A673 (cell line): ENCODE data around the gene TMEM184A. TPM values are rescaled to one million over a fixed set of nuclear protein-coding genes. Genes with fewer than 3 reads are reported as not detected.

Experiments used
- BruUV-seq: library from RNA; stranded (reverse); fragments of 400-500 nt; replicated peaks from 2 replicates; lab custom pipeline; 2021; lab: Mats Ljungman, UMichigan
- CTCF ChIA-PET: fragments of 300-600 bp; sonication (Branson Sonifier 250); formaldehyde crosslinking; loops from one replicate; lab custom pipeline; 2022; ENCODE audit warnings: antibody characterized with exemption; lab: Charles Lee
- POLR2A ChIA-PET: fragments of 300-600 bp; sonication (Branson Sonifier 250); formaldehyde crosslinking; loops from one replicate; lab custom pipeline; 2022; ENCODE audit warnings: antibody characterized with exemption; ENCODE audit not compliant: low non-redundant PET; lab: Charles Lee
- DNase-seq: peaks from one replicate; pipeline ENCODE4 v3.0.0-alpha.2; 2015; ENCODE audit warnings: low spot score
- H3K27ac ChIP-seq: fragments of 200-600 bp; sonication (generic); 2 replicates; pipeline ENCODE4 v1.5.1; 2016; ENCODE audit warnings: mixed run types, low read depth, mild to moderate bottlenecking, mixed read lengths, antibody characterized with exemption, low read length; ENCODE audit not compliant: poor library complexity, severe bottlenecking
- H3K27me3 ChIP-seq: fragments of 200-600 bp; sonication (generic); replicated peaks from 2 replicates; pipeline ENCODE4 v1.6.1; 2017; ENCODE audit warnings: mixed run types, low read depth, mild to moderate bottlenecking, mixed read lengths, antibody characterized with exemption, low read length; ENCODE audit not compliant: insufficient read depth, poor library complexity
- H3K36me3 ChIP-seq: fragments of 200-600 bp; sonication (generic); 2 replicates; pipeline ENCODE4 v1.6.1; 2016; ENCODE audit warnings: mixed run types, mild to moderate bottlenecking, mixed read lengths, antibody characterized with exemption, low read length; ENCODE audit not compliant: insufficient read depth, poor library complexity, severe bottlenecking
- H3K4me1 ChIP-seq: fragments of 200-600 bp; sonication (generic); 2 replicates; pipeline ENCODE4 v1.6.1; 2017; ENCODE audit warnings: mixed run types, mild to moderate bottlenecking, mixed read lengths, antibody characterized with exemption, low read length; ENCODE audit not compliant: insufficient read depth, poor library complexity, severe bottlenecking
- H3K4me3 ChIP-seq: fragments of 200-600 bp; sonication (generic); 2 replicates; pipeline ENCODE4 v1.5.1; 2016; ENCODE audit warnings: low read depth, mixed run types, mild to moderate bottlenecking, mixed read lengths, low read length; ENCODE audit not compliant: poor library complexity, severe bottlenecking
- H3K9me3 ChIP-seq: fragments of 200-600 bp; sonication (generic); 2 replicates; pipeline ENCODE4 v1.6.1; 2016; ENCODE audit warnings: mixed run types, low read depth, mild to moderate bottlenecking, mixed read lengths, antibody characterized with exemption, low read length; ENCODE audit not compliant: poor library complexity, severe bottlenecking
- CTCF ChIP-seq: fragments of 300-800, 200-600 bp; sonication (generic); conservative IDR thresholded peaks from 2 replicates; pipeline ENCODE4 v1.5.1; 2017; ENCODE audit warnings: low read depth, mild to moderate bottlenecking, antibody characterized with exemption, low read length, moderate library complexity, mixed read lengths
- EZH2 ChIP-seq: fragments of 200-600 bp; sonication (generic); IDR thresholded peaks from 2 replicates; pipeline ENCODE4 v1.6.1; 2017; ENCODE audit warnings: borderline replicate concordance, low read depth, mild to moderate bottlenecking, mixed read lengths, antibody characterized with exemption, low read length; ENCODE audit not compliant: poor library complexity, severe bottlenecking
- intact Hi-C: fragments of 100-400 bp; cut with micrococcal nuclease; formaldehyde crosslinking; loops from one replicate; pipeline ENCODE4 v1.10.0; 2022; ENCODE audit not compliant: unreplicated experiment
- total RNA-seq: library from RNA; stranded (reverse); gene quantifications from 2 replicates; pipeline ENCODE4 v1.2.3, GENCODE V29; 2021

The TMEM184A gene
- total RNA-seq, 1 experiment from 2014 or later = not detected

DNA sequence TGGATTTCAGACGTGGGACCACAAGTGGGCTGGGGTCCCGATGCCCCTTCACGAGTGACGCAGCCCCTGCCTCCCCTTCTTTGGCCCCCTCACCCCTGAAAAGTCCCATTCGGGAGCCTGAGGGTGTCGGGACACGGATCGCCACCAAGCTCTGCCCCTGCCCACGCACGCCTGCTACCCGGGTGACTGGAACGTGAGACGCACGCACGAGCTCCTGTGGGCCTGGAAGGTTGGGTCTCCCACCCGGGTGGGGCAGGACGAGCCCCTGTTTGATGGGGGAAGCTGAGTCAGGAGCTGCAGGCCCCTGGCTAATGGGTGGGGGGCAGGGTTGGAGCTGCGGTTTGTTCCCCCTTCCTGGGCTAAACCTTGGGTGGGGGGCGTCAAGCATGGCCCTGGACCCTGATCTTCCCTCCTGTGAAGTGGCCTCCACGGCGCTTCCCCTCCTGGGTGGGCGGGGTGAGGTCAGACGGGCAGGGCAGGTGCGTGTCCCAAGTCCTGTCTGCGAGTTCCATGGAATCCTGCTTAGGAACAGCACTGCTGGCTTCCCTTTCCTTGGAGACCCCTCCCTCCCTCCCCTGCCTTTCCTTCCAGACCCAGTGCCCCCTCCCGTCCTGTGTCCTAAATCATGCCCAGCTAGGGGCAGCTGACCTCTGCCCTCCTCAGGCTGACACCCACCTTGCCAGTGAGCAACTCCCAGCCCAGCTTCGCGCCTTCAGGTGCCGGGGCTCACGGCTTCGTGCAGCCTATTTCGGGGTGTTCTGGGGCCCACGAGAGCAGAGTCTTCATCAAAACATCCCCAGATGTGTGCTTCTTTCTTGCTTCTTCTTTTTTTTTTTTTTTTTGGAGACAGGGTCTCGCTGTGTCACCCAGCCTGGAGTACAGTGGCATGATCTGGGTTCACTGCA lies 5.3 kb upstream of the TMEM184A start:
- DNase-seq = no peak
- Histone ChIP-seq H3K27ac (no peak overlapping the region), H3K9me3 (no peaks in the 10 kb centered on the region), H3K4me1 (no peaks in the 10 kb centered on the region), H3K27me3 (no peaks in the 10 kb centered on the region), H3K36me3 (peaks cover 5% of the 10 kb centered on the region), H3K4me3 (no peak overlapping the region)
- intact Hi-C loops = no loop called here
- CTCF ChIA-PET = no interaction called here
- TF ChIP-seq CTCF (no peak), EZH2 (no peak)
- POLR2A ChIA-PET = interaction anchor here (0.6 kb wide), 1 partner anchor 772 kb away, joined by 4 read pairs; no protein-coding TSS in a partner anchor
- BruUV-seq = no TSS peak

- ChIA-PET CTCF (no interaction called here), POLR2A (interaction anchor here (0.6 kb wide), 1 partner anchor 773 kb away, joined by 4 read pairs; no protein-coding TSS in a partner anchor)
- Histone ChIP-seq H3K4me1 (no peaks in the 10 kb centered on the region), H3K4me3 (no peak overlapping the region), H3K27me3 (no peaks in the 10 kb centered on the region), H3K27ac (no peak overlapping the region), H3K9me3 (no peaks in the 10 kb centered on the region), H3K36me3 (peaks cover 5% of the 10 kb centered on the region)
- DNase-seq = no peak
- TF ChIP-seq EZH2 (no peak), CTCF (no peak)
- intact Hi-C loops = no loop called here
- no TSS peak for BruUV-seq
Observed at GRCh38 chr7:1560620-1561031, 4.6 kb upstream of the TMEM184A start.

DNA sequence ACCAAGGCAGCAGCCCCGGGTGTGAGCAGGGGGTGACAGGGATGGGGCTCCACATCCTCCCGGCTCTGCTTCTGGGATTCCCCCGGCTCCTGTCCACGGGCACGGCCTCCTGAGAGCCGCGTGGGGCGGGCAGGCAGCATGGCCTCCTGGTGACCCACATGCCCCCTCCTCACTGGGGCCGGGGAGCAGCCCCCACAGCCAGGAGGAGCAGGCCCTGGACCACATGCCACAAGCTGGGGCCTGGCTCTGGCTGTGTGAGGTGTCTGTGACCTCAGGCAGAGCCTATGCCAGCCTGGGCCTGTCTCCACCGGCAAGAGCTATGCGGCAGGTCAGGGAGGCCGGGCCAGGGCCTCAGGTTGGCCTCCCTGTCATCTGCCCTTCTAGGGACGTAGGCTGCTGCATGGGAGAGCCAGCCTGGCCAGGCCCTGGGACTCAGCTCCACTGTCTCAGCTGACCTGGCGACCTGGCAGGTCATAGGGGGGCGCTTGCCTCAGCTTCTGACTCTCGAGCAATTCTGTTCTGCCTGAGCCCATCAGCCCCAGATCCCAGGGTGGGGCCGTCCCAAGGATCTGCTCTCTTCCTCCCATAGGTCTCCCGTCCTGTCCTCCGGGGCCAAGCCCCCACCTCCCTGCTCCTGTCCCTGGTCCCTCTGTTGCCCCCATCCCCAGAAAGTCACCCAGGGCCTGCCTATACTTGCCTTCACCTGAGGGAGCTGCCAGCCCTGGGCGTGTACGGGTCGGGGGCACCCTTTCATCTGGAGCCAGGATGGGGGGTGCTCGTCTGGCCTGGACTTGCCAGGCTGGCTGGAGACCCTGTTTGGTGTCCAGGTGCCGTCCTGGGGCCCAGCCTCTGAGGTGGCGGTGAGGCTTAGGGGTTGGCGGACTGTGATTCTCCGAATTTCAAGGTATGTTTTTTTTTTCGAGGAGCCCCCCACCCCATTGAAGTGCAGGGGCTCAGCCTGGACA lies 3.9 kb upstream of the TMEM184A start:
- Histone ChIP-seq H3K4me3 (no peak overlapping the region), H3K27ac (no peak overlapping the region), H3K4me1 (no peaks in the 10 kb centered on the region), H3K9me3 (no peaks in the 10 kb centered on the region), H3K27me3 (no peaks in the 10 kb centered on the region), H3K36me3 (no peaks in the 10 kb centered on the region)
- intact Hi-C loops = no loop called here
- POLR2A ChIA-PET = no interaction called here
- DNase-seq = no peak
- no peak for TF ChIP-seq CTCF
- TF ChIP-seq EZH2 = no peak
- CTCF ChIA-PET = no interaction called here
- BruUV-seq = no TSS peak
